HCT116 (cell line): ENCODE measurements around the gene CAP1. TPM values are rescaled to one million over a fixed set of nuclear protein-coding genes. Genes with fewer than 3 reads are reported as not detected.

Experiments
- ATAC-seq: fragments of 200-7000 bp; cut with Tn5 transposase; 2 replicates; pipeline ENCODE4 v1.9.1; 2020; ENCODE audit warnings: mild to moderate bottlenecking, moderate library complexity
- BruUV-seq: library from RNA; stranded (reverse); fragments of 400-500 nt; replicated peaks from 2 replicates; lab custom pipeline; 2021; lab: Mats Ljungman, UMichigan
- CTCF ChIA-PET: fragments of 300-600 bp; sonication (Branson Sonifier 250); formaldehyde crosslinking; loops from one replicate; lab custom pipeline; 2021; ENCODE audit warnings: antibody characterized with exemption; lab: Charles Lee
- POLR2A ChIA-PET: fragments of 300-600, 350-600 bp; sonication (Branson Sonifier 250); formaldehyde crosslinking; loops from one replicate; lab custom pipeline; 2021; ENCODE audit warnings: antibody characterized with exemption; lab: Charles Lee
- RAD21 ChIA-PET, 2 experiments: fragments of 300-600 bp; sonication (Branson Sonifier 250); formaldehyde crosslinking; loops; one replicate each; lab custom pipeline; 2023; ENCODE audit warnings: low total read pairs in 2 of 2; ENCODE audit not compliant: uncharacterized antibody in 2 of 2, unreplicated experiment in 2 of 2, low non-redundant PET in 1 of 2; lab: Charles Lee
- DNase-seq: peaks from one replicate; pipeline ENCODE4 v3.0.0-alpha.2; 2010; ENCODE audit warnings: low read depth, low spot score
- H2AFZ ChIP-seq: fragments of 200-600 bp; shearing (Covaris generic), sonication (generic); 2 replicates; pipeline ENCODE4 v1.6.1; 2017; ENCODE audit warnings: low read depth, mixed run types, mixed read lengths, antibody characterized with exemption, low read length; ENCODE audit not compliant: poor library complexity, severe bottlenecking
- H3K27ac ChIP-seq: 2 replicates; pipeline ENCODE4 v1.5.1; 2012; ENCODE audit warnings: low read depth, low read length
- H3K27me3 ChIP-seq: fragments of 200-600 bp; sonication (generic); 2 replicates; pipeline ENCODE4 v1.6.1; 2016; ENCODE audit warnings: mixed run types, low read length, mixed read lengths; ENCODE audit not compliant: insufficient read depth
- H3K36me3 ChIP-seq, 2 experiments: fragments of 200-500 bp in 1 of 2; fragments of 200-600 bp in 1 of 2; sonication (Bioruptor generic) in 1 of 2; sonication (generic) in 1 of 2; 2 replicates each; pipeline versions ENCODE4 v1.5.1 to v1.6.1; 2014 to 2016; ENCODE audit warnings: low read length in 2 of 2, inconsistent platforms in 1 of 2, mixed read lengths in 1 of 2, mixed run types in 1 of 2; ENCODE audit not compliant: insufficient read depth in 2 of 2, control insufficient read depth in 1 of 2
- H3K4me1 ChIP-seq, 2 experiments: fragments of 200-600 bp in 1 of 2; sonication (generic) in 1 of 2; 2 replicates each; pipeline versions ENCODE4 v1.5.1 to v1.6.1; 2012 to 2017; ENCODE audit warnings: low read length in 2 of 2, inconsistent platforms in 1 of 2, mild to moderate bottlenecking in 1 of 2, mixed read lengths in 1 of 2, mixed run types in 1 of 2, moderate library complexity in 1 of 2; ENCODE audit not compliant: insufficient read depth in 2 of 2, control insufficient read depth in 1 of 2
- H3K4me2 ChIP-seq: fragments of 200-600 bp; sonication (generic); 2 replicates; pipeline ENCODE4 v1.6.1; 2017; ENCODE audit warnings: mixed run types, low read length, mixed read lengths
- H3K4me3 ChIP-seq, 2 experiments: fragments of 200-600 bp in 1 of 2; sonication (generic) in 1 of 2; replicated peaks in 1 of 2; 2 replicates each; pipeline ENCODE4 v1.5.1; 2011 to 2016; ENCODE audit warnings: low read length in 2 of 2, control low read depth in 1 of 2, low read depth in 1 of 2, mild to moderate bottlenecking in 1 of 2, mixed read lengths in 1 of 2, mixed run types in 1 of 2
- H3K79me2 ChIP-seq: fragments of 200-600 bp; sonication (generic); 2 replicates; pipeline ENCODE4 v1.6.1; 2017; ENCODE audit warnings: mild to moderate bottlenecking, mixed run types, low read length, moderate library complexity, mixed read lengths; ENCODE audit not compliant: insufficient read depth
- H3K9ac ChIP-seq: fragments of 200-600 bp; sonication (generic); 2 replicates; pipeline ENCODE4 v1.6.1; 2016; ENCODE audit warnings: low read length, mixed read lengths
- H3K9me2 ChIP-seq: fragments of 200-600 bp; sonication (generic), shearing (Covaris generic); 2 replicates; pipeline ENCODE4 v1.6.1; 2017; ENCODE audit warnings: mixed run types, mild to moderate bottlenecking, moderate library complexity; ENCODE audit not compliant: insufficient read depth
- H3K9me3 ChIP-seq, 2 experiments: fragments of 200-500 bp in 1 of 2; fragments of 200-600 bp in 1 of 2; sonication (Bioruptor generic) in 1 of 2; sonication (generic) in 1 of 2; 2 replicates each; pipeline ENCODE4 v1.6.1; 2014 to 2017; ENCODE audit warnings: low read length in 2 of 2, mixed read lengths in 2 of 2, inconsistent platforms in 1 of 2, low read depth in 1 of 2, mild to moderate bottlenecking in 1 of 2, mixed run types in 1 of 2, moderate library complexity in 1 of 2; ENCODE audit not compliant: control insufficient read depth in 1 of 2, insufficient read depth in 1 of 2
- H4K20me1 ChIP-seq: fragments of 200-600 bp; sonication (generic), shearing (Covaris generic); 2 replicates; pipeline ENCODE4 v1.6.1; 2017; ENCODE audit warnings: mixed run types, mild to moderate bottlenecking, moderate library complexity; ENCODE audit not compliant: insufficient read depth
- CBX3 ChIP-seq: IDR thresholded peaks from 2 replicates; pipeline ENCODE4 v1.6.1; 2012; ENCODE audit warnings: low read depth
- EGR1 ChIP-seq: IDR thresholded peaks from 2 replicates; pipeline ENCODE4 v1.6.1; 2012; ENCODE audit warnings: low read depth
- ELF1 ChIP-seq: IDR thresholded peaks from 2 replicates; pipeline ENCODE4 v1.6.1; 2012; ENCODE audit warnings: low read depth, borderline replicate concordance
- FOSL1 ChIP-seq: IDR thresholded peaks from 2 replicates; pipeline ENCODE4 v1.6.1; 2012; ENCODE audit warnings: low read depth
- JUND ChIP-seq: IDR thresholded peaks from 2 replicates; pipeline ENCODE4 v1.6.1; 2012
- POLR2A ChIP-seq: IDR thresholded peaks from 2 replicates; pipeline ENCODE4 v1.7.0; 2011; ENCODE audit warnings: borderline replicate concordance; ENCODE audit not compliant: insufficient read depth, insufficient read length; ENCODE audit errors: extremely low read depth
- POLR2AphosphoS5 ChIP-seq: IDR thresholded peaks from 2 replicates; pipeline ENCODE4 v1.6.1; 2011; ENCODE audit warnings: mild to moderate bottlenecking, low read depth, low read length, moderate library complexity
- RAD21 ChIP-seq: IDR thresholded peaks from 2 replicates; pipeline ENCODE4 v1.6.1; 2012; ENCODE audit warnings: low read depth, mild to moderate bottlenecking
- SP1 ChIP-seq: IDR thresholded peaks from 2 replicates; pipeline ENCODE4 v1.6.1; 2012; ENCODE audit warnings: low read depth
- SRF ChIP-seq: IDR thresholded peaks from 2 replicates; pipeline ENCODE4 v1.6.1; 2012; ENCODE audit warnings: low read depth
- YY1 ChIP-seq: IDR thresholded peaks from 2 replicates; pipeline ENCODE4 v1.6.1; 2011; ENCODE audit warnings: low read length, low read depth, moderate library complexity, mild to moderate bottlenecking; ENCODE audit not compliant: insufficient replicate concordance; ENCODE audit errors: extremely low read depth
- ZNF274 ChIP-seq: fragments of 200-500 bp; sonication (Bioruptor generic); IDR thresholded peaks from 2 replicates; pipeline ENCODE4 v1.6.1; 2014; ENCODE audit warnings: mild to moderate bottlenecking, low read depth, low read length, inconsistent platforms
- intact Hi-C: fragments of 100-400 bp; cut with micrococcal nuclease; formaldehyde crosslinking; loops from 2 replicates; pipeline ENCODE4 v1.10.0; 2022
- total RNA-seq: library from RNA; stranded (reverse); gene quantifications from one replicate; pipeline ENCODE4 v1.2.1, GENCODE V29; 2021; ENCODE audit not compliant: unreplicated experiment
- TF ChIP-seq, protein P1 (sequence below): IDR thresholded peaks from 2 replicates; pipeline ENCODE4 v1.6.1; 2012; ENCODE audit warnings: low read depth
- TF ChIP-seq, protein P2 (sequence below), 3 experiments: fragments of 200-600 bp in 1 of 3; sonication (generic) in 1 of 3; IDR thresholded peaks in 2 of 3; conservative IDR thresholded peaks in 1 of 3; 2 replicates each; pipeline ENCODE4 v1.5.1; 2012 to 2017; ENCODE audit warnings: low read depth in 2 of 3, low read length in 2 of 3, antibody characterized with exemption in 1 of 3, borderline replicate concordance in 1 of 3, control low read depth in 1 of 3, mild to moderate bottlenecking in 1 of 3, mixed read lengths in 1 of 3, mixed run types in 1 of 3, moderate library complexity in 1 of 3; ENCODE audit not compliant: insufficient read depth in 1 of 3
- TF ChIP-seq, protein P3 (sequence below): IDR thresholded peaks from 2 replicates; pipeline ENCODE4 v1.6.1; 2011; ENCODE audit warnings: mild to moderate bottlenecking, low read length, moderate library complexity; ENCODE audit not compliant: insufficient replicate concordance; ENCODE audit errors: extremely low read depth

The CAP1 gene
- total RNA-seq, 1 experiment from 2014 or later = 274 TPM

DNA sequence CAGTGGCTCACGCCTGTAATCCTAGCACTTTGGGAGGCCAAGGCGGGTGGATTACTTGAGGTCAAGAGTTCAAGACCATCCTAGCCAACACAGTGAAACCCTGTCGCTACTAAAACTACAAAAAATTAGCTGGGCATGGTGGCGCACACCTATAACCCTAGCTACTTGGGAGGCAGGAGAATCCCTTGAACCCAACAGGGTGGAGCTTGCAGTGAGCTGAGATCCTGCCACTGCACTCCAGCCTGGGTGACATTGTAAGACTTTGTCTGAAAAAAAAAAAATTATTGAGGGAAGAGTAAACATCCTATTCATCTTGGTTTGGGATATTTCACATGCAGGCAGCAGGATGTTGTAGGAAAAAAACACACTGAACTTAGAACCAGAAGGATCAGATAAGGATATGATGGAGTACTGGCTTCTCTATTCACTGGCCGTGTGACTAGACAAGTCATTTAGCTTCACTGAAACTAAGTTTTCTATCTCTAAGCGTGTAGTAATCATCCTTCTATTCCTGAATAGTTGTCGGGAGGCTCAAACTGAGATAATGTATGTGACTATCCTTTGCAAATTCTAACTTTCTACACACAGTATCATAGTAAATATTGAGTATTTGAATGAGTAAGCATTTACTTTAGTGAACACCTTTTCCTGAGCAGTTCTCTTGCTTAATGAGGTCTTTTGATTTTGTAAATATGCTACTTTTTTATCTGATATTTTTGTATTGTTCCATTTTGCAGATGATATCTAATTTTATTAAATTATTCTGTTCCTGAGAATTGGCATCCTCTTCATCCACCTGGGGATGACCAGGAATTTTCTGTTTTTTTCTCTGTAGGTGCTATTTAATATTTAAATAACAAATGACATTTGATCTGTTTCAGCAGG is 18.2 kb downstream of the CAP1 start:
- Histone ChIP-seq H2AFZ (no peak overlapping the region), H3K27ac (no peak overlapping the region), H3K4me2 (no peak overlapping the region), H3K27me3 (no peaks in the 10 kb centered on the region), H3K4me1 (no peaks in the 10 kb centered on the region), H3K9me3 (no peaks in the 10 kb centered on the region), H3K9me2 (no peaks in the 10 kb centered on the region), H4K20me1 (0 out of 2 replicates have a peak, but pooled peaks cover 9% of the 10 kb centered on the region), H3K4me3 (no peak overlapping the region), H3K9ac (no peak overlapping the region), H3K79me2 (peaks cover 67% of the 10 kb centered on the region), H3K36me3 (peaks cover 28 to 32% of the 10 kb centered on the region in 2 experiments; a peak in 3 of 4 replicates)
- TF ChIP-seq SRF (no peak), EGR1 (no peak), JUND (no peak), ELF1 (no peak), RAD21 (no peak), SP1 (no peak), POLR2A (no peak), POLR2AphosphoS5 (no peak), YY1 (no peak), CBX3 (no peak), ZNF274 (no peak), FOSL1 (no peak)
- TF ChIP-seq, protein P1, sequence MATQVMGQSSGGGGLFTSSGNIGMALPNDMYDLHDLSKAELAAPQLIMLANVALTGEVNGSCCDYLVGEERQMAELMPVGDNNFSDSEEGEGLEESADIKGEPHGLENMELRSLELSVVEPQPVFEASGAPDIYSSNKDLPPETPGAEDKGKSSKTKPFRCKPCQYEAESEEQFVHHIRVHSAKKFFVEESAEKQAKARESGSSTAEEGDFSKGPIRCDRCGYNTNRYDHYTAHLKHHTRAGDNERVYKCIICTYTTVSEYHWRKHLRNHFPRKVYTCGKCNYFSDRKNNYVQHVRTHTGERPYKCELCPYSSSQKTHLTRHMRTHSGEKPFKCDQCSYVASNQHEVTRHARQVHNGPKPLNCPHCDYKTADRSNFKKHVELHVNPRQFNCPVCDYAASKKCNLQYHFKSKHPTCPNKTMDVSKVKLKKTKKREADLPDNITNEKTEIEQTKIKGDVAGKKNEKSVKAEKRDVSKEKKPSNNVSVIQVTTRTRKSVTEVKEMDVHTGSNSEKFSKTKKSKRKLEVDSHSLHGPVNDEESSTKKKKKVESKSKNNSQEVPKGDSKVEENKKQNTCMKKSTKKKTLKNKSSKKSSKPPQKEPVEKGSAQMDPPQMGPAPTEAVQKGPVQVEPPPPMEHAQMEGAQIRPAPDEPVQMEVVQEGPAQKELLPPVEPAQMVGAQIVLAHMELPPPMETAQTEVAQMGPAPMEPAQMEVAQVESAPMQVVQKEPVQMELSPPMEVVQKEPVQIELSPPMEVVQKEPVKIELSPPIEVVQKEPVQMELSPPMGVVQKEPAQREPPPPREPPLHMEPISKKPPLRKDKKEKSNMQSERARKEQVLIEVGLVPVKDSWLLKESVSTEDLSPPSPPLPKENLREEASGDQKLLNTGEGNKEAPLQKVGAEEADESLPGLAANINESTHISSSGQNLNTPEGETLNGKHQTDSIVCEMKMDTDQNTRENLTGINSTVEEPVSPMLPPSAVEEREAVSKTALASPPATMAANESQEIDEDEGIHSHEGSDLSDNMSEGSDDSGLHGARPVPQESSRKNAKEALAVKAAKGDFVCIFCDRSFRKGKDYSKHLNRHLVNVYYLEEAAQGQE = no peak
- TF ChIP-seq, protein P2, sequence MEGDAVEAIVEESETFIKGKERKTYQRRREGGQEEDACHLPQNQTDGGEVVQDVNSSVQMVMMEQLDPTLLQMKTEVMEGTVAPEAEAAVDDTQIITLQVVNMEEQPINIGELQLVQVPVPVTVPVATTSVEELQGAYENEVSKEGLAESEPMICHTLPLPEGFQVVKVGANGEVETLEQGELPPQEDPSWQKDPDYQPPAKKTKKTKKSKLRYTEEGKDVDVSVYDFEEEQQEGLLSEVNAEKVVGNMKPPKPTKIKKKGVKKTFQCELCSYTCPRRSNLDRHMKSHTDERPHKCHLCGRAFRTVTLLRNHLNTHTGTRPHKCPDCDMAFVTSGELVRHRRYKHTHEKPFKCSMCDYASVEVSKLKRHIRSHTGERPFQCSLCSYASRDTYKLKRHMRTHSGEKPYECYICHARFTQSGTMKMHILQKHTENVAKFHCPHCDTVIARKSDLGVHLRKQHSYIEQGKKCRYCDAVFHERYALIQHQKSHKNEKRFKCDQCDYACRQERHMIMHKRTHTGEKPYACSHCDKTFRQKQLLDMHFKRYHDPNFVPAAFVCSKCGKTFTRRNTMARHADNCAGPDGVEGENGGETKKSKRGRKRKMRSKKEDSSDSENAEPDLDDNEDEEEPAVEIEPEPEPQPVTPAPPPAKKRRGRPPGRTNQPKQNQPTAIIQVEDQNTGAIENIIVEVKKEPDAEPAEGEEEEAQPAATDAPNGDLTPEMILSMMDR (IDR thresholded peaks at IDR 0.05 in 2 of 3, conservative IDR thresholded peaks at IDR 0.05 in 1 of 3; ENCODE audit: borderline replicate concordance in 1 of 3, insufficient read depth in 1 of 3, low read depth in 2 of 3, low read length in 2 of 3) = no peak
- TF ChIP-seq, protein P3, sequence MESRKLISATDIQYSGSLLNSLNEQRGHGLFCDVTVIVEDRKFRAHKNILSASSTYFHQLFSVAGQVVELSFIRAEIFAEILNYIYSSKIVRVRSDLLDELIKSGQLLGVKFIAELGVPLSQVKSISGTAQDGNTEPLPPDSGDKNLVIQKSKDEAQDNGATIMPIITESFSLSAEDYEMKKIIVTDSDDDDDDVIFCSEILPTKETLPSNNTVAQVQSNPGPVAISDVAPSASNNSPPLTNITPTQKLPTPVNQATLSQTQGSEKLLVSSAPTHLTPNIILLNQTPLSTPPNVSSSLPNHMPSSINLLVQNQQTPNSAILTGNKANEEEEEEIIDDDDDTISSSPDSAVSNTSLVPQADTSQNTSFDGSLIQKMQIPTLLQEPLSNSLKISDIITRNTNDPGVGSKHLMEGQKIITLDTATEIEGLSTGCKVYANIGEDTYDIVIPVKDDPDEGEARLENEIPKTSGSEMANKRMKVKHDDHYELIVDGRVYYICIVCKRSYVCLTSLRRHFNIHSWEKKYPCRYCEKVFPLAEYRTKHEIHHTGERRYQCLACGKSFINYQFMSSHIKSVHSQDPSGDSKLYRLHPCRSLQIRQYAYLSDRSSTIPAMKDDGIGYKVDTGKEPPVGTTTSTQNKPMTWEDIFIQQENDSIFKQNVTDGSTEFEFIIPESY = no peak
- POLR2A ChIA-PET = interaction anchor here (1.7 kb wide), 1 partner anchor 19 kb away, joined by 4 read pairs; the partner anchor contains the start of gene CAP1
- RAD21 ChIA-PET = no interaction called here
- intact Hi-C loops = no loop called here
- BruUV-seq = no TSS peak
- ATAC-seq = no peak
- CTCF ChIA-PET = interaction anchor here (1.4 kb wide), 1 partner anchor 18 kb away, joined by 3 read pairs; no protein-coding TSS in a partner anchor
- no peak for DNase-seq
